ENCODE measurements around the gene DIPK1C.

Gene DIPK1C

GRCh38 chr18:74451148-74451547 is 6.0 kb downstream of the DIPK1C start:
- DNase-seq (ENCODE audit: low read depth), result no peak

GRCh38 chr18:74450626-74451025 is 6.5 kb downstream of the DIPK1C start:
- DNase-seq (ENCODE audit: low read depth), result no peak

- no peak for DNase-seq (ENCODE audit: low read depth)
Observed at GRCh38 chr18:74447404-74448152, 9.5 kb downstream of the DIPK1C start.

DNA sequence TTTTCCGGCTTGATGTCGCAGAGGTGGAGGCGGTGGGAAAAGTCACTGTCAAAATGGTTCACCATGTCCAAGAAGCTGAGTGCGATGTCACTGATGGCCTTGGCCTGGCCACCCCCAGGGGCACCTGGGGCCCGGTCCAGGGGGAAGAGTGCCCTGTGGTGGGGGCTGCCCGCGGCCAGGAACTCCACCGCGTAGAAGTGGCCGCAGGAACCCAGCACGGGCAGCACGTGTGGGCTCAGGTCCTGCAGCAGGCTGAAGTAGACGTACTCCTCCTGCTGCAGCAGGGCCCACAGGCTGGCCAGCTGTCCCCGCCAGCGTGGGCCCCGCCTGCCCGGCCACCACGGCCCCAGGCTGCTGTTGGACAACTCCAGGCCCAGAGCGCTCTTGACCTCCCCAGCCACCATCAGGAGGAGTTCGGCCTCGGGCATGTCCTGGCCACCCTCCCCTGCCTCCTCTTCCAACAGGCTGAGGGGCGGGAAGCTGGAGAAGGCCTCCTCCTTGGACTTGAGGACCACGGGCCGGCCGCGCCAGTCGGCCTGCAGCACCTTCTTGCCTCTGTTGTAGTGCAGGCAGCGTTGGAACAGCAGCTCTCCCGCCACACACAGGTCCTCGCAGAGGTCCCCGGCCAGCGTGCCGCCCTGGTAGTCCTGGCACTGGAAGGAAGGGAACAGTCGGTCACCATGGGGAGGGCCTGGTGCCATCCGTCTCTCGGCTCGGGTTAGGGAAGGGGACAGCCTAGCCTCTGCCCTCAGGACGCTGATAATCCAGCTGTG is 10.3 kb downstream of the DIPK1C start:
- no peak for DNase-seq (ENCODE audit: low read depth)

- no peak for DNase-seq (ENCODE audit: low read depth)
Observed at GRCh38 chr18:74446178-74446577, 10.9 kb downstream of the DIPK1C start.

- no peak for DNase-seq (ENCODE audit: low read depth)
Observed at GRCh38 chr18:74445585-74445984, 11.5 kb downstream of the DIPK1C start.

DNA sequence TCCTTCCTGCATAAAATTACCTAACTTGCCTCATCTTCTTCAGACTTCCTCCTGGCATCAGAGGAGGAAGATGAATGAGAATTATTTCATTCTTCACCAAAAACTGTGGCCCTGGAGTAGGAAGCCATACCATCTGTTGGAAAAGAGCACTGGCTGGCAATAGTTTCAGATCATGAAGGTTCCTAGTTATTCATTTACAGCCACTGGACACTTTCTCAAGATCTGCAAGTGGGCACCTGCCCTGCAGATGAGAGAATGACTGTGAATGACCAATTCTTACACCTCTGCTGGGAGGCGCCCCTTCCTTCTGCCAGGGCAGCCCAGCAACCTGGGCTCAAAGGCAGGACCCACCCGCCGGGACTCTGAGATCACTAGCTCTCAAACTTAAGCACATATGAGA is 13.0 kb downstream of the DIPK1C start:
- DNase-seq (ENCODE audit: low read depth), result no peak

GRCh38 chr18:74440808-74441427 is 16.2 kb downstream of the DIPK1C start:
- DNase-seq (ENCODE audit: low read depth), result no peak

GRCh38 chr18:74438091-74438490 is 19.0 kb downstream of the DIPK1C start:
- no peak for DNase-seq (ENCODE audit: low read depth)

DNA sequence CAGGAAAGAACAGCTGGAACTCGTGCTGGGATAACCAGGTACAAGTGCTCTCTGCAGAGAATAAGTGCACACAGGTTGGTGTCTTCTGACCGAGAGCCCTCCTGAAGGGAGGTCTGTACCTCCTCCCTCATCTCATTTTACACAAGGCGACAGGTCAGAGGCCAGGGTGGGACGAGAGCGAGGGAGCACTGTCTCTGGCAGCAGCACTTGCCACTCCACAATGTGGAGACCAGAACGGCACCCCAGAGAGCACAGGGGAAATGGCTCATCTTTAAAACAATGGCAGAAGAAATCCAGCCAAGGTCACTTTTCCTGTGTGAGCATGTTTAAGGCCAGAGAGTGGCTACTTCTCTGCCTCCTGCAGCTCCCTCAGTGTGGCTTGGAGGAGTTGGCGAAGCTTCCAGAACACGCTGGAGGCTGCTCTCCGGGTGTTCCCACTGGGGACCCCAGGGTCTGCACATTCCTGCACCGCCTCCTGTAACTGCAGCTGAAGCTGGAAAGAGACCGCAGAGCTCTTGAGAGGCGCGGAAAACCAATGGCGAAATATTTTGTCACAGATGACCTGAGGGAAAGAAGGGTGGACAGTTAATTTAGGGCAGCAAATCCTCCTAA is 20.8 kb downstream of the DIPK1C start:
- DNase-seq (ENCODE audit: low read depth), result no peak

- DNase-seq (ENCODE audit: low read depth), result no peak
Observed at GRCh38 chr18:74435740-74436139, 21.4 kb downstream of the DIPK1C start.

DNA sequence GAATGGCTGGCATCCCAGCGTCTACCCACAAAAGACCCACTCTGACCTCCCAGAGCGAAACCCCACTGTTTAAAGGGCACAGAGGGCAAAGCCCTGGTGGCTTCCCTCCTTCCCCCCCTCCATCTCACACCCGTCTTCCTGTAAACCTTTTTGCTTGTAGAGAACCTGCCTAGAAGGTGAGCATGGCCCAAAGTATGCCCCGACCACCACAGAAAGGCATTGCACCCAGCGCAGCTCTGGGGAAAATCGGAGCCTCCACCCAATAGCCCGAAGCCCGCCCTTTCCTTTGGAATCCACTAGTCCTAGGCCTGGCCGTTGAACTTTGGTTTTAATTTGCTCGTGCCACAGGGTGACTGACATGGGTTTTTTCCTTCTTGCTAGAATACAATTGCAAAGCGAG is 22.6 kb downstream of the DIPK1C start:
- DNase-seq (ENCODE audit: low read depth), result no peak

- no peak for DNase-seq (ENCODE audit: low read depth)
Observed at GRCh38 chr18:74430806-74431571, 26.1 kb downstream of the DIPK1C start.

DNA sequence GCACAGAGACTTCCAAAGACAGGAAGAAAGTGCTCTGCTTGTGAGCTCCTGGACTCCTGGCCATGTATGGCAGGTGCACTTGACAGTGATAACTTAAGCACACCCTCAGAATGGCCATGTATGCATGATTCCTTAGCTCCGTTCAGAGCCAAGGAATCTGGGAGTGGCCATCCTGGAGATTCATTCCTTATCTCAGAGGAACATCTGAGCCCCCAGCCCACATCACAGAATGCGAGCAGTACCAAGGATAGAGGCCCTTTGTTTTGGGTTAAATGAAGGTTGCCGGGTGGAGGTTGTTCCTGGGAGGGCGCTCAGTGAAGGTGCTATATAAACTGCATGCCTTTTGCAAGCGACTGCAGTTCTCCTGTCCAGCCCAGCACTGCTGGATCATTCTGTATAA is 26.9 kb downstream of the DIPK1C start:
- DNase-seq (ENCODE audit: low read depth), result no peak

- DNase-seq (ENCODE audit: low read depth), result no peak
Observed at GRCh38 chr18:74429096-74429495, 28.0 kb downstream of the DIPK1C start.

GRCh38 chr18:74427442-74428112 is 29.5 kb downstream of the DIPK1C start:
- no peak for DNase-seq (ENCODE audit: low read depth)

- no peak for DNase-seq (ENCODE audit: low read depth)
Observed at GRCh38 chr18:74425876-74426275, 31.2 kb downstream of the DIPK1C start.

GRCh38 chr18:74425161-74425560 is 31.9 kb downstream of the DIPK1C start:
- no peak for DNase-seq (ENCODE audit: low read depth)

- DNase-seq (ENCODE audit: low read depth), result no peak
Observed at GRCh38 chr18:74422541-74422940, 34.6 kb downstream of the DIPK1C start.

- DNase-seq (ENCODE audit: low read depth), result no peak
Observed at GRCh38 chr18:74420926-74421325, 36.2 kb downstream of the DIPK1C start.

- DNase-seq (ENCODE audit: low read depth), result no peak
Observed at GRCh38 chr18:74420481-74420880, 36.6 kb downstream of the DIPK1C start.

All from stimulated activated CD8-positive, alpha-beta memory T cell treated with anti-CD3 and anti-CD28 coated beads, Interleukin-12 subunit alpha, Interleukin-12 subunit beta, amount 100 ng/mL, for 1 hour (primary cell).